ENCODE data around the gene SHISA9.

The SHISA9 gene

DNA sequence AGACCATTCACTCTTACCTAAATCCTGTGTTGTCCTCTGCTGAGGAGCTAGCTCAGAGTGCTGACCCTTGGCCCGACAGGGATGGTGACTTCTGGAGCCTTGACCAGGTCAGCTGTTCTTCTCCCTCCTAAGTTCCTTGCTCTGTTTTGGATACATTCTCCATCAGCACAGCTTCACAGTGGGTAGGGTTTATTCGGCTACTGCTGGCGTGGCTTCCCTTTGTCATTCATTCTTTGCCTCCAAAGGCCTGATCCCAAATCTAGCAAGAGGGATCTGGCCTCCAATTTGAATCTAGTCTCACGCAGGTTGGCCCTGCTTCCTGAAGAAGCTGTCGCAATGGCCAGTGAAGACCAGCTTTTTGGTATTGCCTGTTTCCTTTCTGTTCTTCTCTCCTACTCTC lies 116.6 kb downstream of the SHISA9 start:
- Histone ChIP-seq H3K36me3 (ENCODE audit: insufficient read depth, low read length) (no peaks in the 10 kb centered on the region), H2AFZ (ENCODE audit: low read length, unreplicated experiment) (no peak overlapping the region), H3K27ac (ENCODE audit: low read depth, low read length) (no peak overlapping the region), H3K4me3 (ENCODE audit: low read depth, low read length) (no peak overlapping the region), H3K4me1 (ENCODE audit: control insufficient read depth, insufficient read depth, low read length, unreplicated experiment) (no peaks in the 10 kb centered on the region), H3K79me2 (ENCODE audit: control insufficient read depth, insufficient read depth, low read length, unreplicated experiment) (no peaks in the 10 kb centered on the region), H3K27me3 (ENCODE audit: insufficient read depth, low read length) (no peaks in the 10 kb centered on the region)

DNA sequence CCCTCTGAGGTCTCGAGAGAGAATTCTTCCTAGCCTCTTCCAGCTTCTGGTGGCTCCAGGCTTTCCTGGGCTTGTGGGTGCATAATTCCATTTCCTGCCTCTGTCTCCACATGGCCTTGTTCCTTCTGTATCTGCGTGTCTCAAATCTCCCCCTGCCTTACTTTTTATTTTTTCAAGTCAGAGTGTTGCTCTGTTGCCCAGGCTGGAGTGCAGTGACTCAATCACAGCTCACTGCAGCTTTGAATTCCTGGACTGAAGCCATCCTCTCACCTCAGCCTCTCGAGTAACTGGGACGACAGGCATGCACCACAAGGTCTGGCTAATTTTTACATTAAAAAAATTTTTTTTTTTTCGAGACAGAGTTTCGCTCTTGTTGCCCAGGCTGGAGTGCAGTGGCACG lies 120.6 kb downstream of the SHISA9 start:
- H3K4me1 ChIP-seq (ENCODE audit: control insufficient read depth, insufficient read depth, low read length, unreplicated experiment), result no peaks in the 10 kb centered on the region
- H2AFZ ChIP-seq (ENCODE audit: low read length, unreplicated experiment), result no peak overlapping the region
- no peaks in the 10 kb centered on the region for H3K79me2 ChIP-seq (ENCODE audit: control insufficient read depth, insufficient read depth, low read length, unreplicated experiment)
- no peaks in the 10 kb centered on the region for H3K27me3 ChIP-seq (ENCODE audit: insufficient read depth, low read length)
- no peak overlapping the region for H3K27ac ChIP-seq (ENCODE audit: low read depth, low read length)
- H3K36me3 ChIP-seq (ENCODE audit: insufficient read depth, low read length), result no peaks in the 10 kb centered on the region
- H3K4me3 ChIP-seq (ENCODE audit: low read depth, low read length), result no peak overlapping the region

DNA sequence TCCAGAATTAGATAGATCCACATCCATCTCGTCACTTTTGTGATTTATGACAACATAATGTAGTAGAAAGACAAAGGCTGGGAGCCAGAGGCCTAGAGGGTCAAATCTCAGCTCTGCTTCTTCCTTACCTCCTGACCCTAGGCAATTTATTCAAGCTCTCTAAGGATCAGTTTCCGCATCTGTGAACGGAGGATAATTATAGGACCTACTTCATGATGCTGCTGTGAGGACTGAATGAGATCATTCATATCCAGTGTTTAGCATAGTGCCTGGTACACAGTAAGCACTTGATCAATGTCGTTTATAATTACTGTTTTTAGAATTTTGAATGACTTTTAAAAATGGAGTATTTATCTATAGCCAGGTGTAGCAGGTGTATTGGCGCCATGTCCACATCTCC lies 128.4 kb downstream of the SHISA9 start:
- H3K36me3 ChIP-seq (ENCODE audit: insufficient read depth, low read length), result no peaks in the 10 kb centered on the region
- H3K4me1 ChIP-seq (ENCODE audit: control insufficient read depth, insufficient read depth, low read length, unreplicated experiment), result no peaks in the 10 kb centered on the region
- H3K27ac ChIP-seq (ENCODE audit: low read depth, low read length), result no peak overlapping the region
- no peak overlapping the region for H2AFZ ChIP-seq (ENCODE audit: low read length, unreplicated experiment)
- no peaks in the 10 kb centered on the region for H3K27me3 ChIP-seq (ENCODE audit: insufficient read depth, low read length)
- H3K79me2 ChIP-seq (ENCODE audit: control insufficient read depth, insufficient read depth, low read length, unreplicated experiment), result no peaks in the 10 kb centered on the region
- no peak overlapping the region for H3K4me3 ChIP-seq (ENCODE audit: low read depth, low read length)

DNA sequence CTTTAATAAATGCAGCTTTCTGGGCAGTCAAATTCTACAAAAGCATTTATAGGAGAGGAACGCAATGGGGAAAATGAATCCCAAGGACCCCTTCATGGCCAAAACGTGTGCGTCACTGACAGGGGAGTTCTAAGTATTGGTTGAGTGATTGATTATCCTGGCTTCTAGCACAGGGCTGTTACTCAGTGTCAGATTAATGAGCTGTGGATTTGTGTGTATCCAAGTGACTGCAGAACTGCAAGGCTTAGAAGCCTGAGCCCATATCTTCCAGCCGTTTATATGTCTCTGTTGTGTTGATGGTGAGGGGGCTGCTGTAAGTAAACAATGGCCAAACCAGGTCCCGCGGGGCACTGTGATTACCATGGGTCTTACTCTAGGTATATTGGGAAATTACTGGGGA lies 129.4 kb downstream of the SHISA9 start:
- H2AFZ ChIP-seq (ENCODE audit: low read length, unreplicated experiment), result no peak overlapping the region
- H3K79me2 ChIP-seq (ENCODE audit: control insufficient read depth, insufficient read depth, low read length, unreplicated experiment), result no peaks in the 10 kb centered on the region
- no peak overlapping the region for H3K27ac ChIP-seq (ENCODE audit: low read depth, low read length)
- H3K27me3 ChIP-seq (ENCODE audit: insufficient read depth, low read length), result no peaks in the 10 kb centered on the region
- H3K36me3 ChIP-seq (ENCODE audit: insufficient read depth, low read length), result no peaks in the 10 kb centered on the region
- H3K4me1 ChIP-seq (ENCODE audit: control insufficient read depth, insufficient read depth, low read length, unreplicated experiment), result no peaks in the 10 kb centered on the region
- no peak overlapping the region for H3K4me3 ChIP-seq (ENCODE audit: low read depth, low read length)

DNA sequence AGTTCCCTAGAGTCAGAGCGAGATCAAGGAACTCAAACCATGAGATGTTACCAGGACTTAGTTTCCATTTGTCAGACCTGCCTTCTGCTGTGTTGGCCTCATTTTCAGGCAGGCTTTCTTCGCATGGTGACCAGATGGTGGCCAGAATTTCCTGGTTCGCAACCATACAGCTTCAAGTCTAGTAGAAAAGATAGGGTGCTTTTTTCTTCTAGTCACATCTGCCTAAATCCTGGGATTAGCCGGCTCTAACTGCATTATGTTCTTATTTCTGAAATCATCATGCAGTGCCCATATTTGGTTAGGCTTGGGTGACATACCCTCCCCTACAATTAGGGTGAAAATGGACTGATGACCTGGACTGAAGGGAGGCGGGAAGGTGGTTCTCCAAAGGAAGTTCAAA lies 131.5 kb downstream of the SHISA9 start:
- H3K27me3 ChIP-seq (ENCODE audit: insufficient read depth, low read length), result no peaks in the 10 kb centered on the region
- no peaks in the 10 kb centered on the region for H3K4me1 ChIP-seq (ENCODE audit: control insufficient read depth, insufficient read depth, low read length, unreplicated experiment)
- H3K79me2 ChIP-seq (ENCODE audit: control insufficient read depth, insufficient read depth, low read length, unreplicated experiment), result no peaks in the 10 kb centered on the region
- no peak overlapping the region for H2AFZ ChIP-seq (ENCODE audit: low read length, unreplicated experiment)
- no peak overlapping the region for H3K4me3 ChIP-seq (ENCODE audit: low read depth, low read length)
- H3K27ac ChIP-seq (ENCODE audit: low read depth, low read length), result no peak overlapping the region
- H3K36me3 ChIP-seq (ENCODE audit: insufficient read depth, low read length), result no peaks in the 10 kb centered on the region

DNA sequence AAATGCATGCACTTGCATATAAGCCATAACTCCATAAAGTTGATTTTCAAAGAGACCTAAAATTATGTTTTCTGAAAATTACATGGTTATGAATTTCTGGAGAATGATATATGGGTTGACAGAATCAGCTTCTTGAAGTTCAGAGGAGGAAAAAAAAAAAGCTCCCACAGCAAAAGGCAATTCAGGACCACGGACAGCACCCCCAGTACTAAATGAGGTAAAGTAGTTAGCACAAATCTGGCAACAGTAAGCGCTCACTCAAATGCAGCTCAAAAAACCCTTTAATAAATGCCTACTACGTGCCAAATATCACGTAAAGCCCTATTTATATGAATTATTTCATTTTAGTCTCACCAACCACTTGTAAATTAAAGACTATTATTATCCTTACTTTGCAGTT lies 135.2 kb downstream of the SHISA9 start:
- Histone ChIP-seq H3K4me3 (ENCODE audit: low read depth, low read length) (no peak overlapping the region), H3K79me2 (ENCODE audit: control insufficient read depth, insufficient read depth, low read length, unreplicated experiment) (no peaks in the 10 kb centered on the region), H3K4me1 (ENCODE audit: control insufficient read depth, insufficient read depth, low read length, unreplicated experiment) (no peaks in the 10 kb centered on the region), H3K27ac (ENCODE audit: low read depth, low read length) (no peak overlapping the region), H3K27me3 (ENCODE audit: insufficient read depth, low read length) (no peaks in the 10 kb centered on the region), H3K36me3 (ENCODE audit: insufficient read depth, low read length) (no peaks in the 10 kb centered on the region), H2AFZ (ENCODE audit: low read length, unreplicated experiment) (no peak overlapping the region)

DNA sequence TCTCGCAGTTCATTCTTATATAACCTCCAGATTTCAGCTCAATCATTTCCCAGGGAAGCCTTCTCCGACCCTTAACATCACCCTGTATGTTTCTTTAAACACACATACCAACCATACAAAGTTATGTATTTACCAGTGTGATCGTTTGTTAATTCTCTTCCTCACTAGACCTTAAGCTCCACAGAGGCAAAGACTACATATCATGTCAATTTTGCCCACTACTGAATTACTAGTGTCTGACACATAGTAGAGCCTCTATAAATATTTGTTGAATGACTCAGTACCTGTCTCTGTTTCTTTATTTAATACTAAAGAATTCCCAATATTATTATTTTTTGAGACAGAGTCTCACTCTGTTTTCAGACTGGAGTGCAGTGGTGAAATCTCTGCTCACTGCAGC lies 137.2 kb downstream of the SHISA9 start:
- Histone ChIP-seq H3K4me1 (ENCODE audit: control insufficient read depth, insufficient read depth, low read length, unreplicated experiment) (no peaks in the 10 kb centered on the region), H3K27me3 (ENCODE audit: insufficient read depth, low read length) (no peaks in the 10 kb centered on the region), H3K79me2 (ENCODE audit: control insufficient read depth, insufficient read depth, low read length, unreplicated experiment) (no peaks in the 10 kb centered on the region), H3K36me3 (ENCODE audit: insufficient read depth, low read length) (no peaks in the 10 kb centered on the region), H2AFZ (ENCODE audit: low read length, unreplicated experiment) (no peak overlapping the region), H3K27ac (ENCODE audit: low read depth, low read length) (no peak overlapping the region), H3K4me3 (ENCODE audit: low read depth, low read length) (no peak overlapping the region)

DNA sequence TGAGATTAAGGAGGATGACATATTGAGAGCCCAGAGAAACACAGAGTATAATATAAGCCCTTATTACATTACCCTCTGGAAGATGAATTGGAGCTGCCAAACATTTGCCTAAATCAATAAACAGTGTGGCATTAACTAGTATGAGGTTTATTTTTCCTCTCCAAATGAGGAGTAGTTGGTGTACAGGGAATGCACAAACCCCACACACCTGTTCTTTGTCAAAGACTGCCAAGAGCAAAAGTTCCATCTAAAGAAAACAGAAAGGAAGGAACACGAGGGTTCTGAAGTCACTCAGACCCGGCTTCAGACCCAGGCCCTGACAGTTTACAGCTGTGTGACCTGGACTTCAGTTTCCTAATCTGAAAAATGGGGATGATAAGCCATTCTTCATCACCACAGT lies 138.1 kb downstream of the SHISA9 start:
- Histone ChIP-seq H3K27me3 (ENCODE audit: insufficient read depth, low read length) (no peaks in the 10 kb centered on the region), H3K4me3 (ENCODE audit: low read depth, low read length) (no peak overlapping the region), H3K27ac (ENCODE audit: low read depth, low read length) (no peak overlapping the region), H3K36me3 (ENCODE audit: insufficient read depth, low read length) (no peaks in the 10 kb centered on the region), H3K79me2 (ENCODE audit: control insufficient read depth, insufficient read depth, low read length, unreplicated experiment) (no peaks in the 10 kb centered on the region), H2AFZ (ENCODE audit: low read length, unreplicated experiment) (no peak overlapping the region), H3K4me1 (ENCODE audit: control insufficient read depth, insufficient read depth, low read length, unreplicated experiment) (no peaks in the 10 kb centered on the region)

DNA sequence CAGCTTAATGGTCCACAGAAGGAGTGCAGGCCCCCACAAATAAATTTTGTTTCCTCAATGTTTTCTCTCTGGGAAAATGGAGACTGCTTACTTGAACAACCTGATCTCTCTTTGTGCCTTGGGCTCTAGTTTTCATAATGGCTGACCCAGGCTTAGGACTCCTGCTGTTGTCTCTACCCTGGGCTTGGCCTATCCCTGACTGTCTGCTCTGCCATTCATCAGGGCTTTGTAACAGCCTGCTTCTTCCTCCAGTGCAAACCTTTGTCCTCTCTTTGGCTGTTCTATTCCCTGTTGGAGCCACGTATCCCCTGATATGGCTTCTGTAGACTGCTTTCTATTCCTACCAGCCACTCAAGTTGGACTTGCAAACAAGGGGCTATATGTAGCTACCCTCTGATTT lies 139.8 kb downstream of the SHISA9 start:
- Histone ChIP-seq H3K4me3 (ENCODE audit: low read depth, low read length) (no peak overlapping the region), H2AFZ (ENCODE audit: low read length, unreplicated experiment) (no peak overlapping the region), H3K27me3 (ENCODE audit: insufficient read depth, low read length) (no peaks in the 10 kb centered on the region), H3K27ac (ENCODE audit: low read depth, low read length) (no peak overlapping the region), H3K79me2 (ENCODE audit: control insufficient read depth, insufficient read depth, low read length, unreplicated experiment) (no peaks in the 10 kb centered on the region), H3K4me1 (ENCODE audit: control insufficient read depth, insufficient read depth, low read length, unreplicated experiment) (no peaks in the 10 kb centered on the region), H3K36me3 (ENCODE audit: insufficient read depth, low read length) (no peaks in the 10 kb centered on the region)

DNA sequence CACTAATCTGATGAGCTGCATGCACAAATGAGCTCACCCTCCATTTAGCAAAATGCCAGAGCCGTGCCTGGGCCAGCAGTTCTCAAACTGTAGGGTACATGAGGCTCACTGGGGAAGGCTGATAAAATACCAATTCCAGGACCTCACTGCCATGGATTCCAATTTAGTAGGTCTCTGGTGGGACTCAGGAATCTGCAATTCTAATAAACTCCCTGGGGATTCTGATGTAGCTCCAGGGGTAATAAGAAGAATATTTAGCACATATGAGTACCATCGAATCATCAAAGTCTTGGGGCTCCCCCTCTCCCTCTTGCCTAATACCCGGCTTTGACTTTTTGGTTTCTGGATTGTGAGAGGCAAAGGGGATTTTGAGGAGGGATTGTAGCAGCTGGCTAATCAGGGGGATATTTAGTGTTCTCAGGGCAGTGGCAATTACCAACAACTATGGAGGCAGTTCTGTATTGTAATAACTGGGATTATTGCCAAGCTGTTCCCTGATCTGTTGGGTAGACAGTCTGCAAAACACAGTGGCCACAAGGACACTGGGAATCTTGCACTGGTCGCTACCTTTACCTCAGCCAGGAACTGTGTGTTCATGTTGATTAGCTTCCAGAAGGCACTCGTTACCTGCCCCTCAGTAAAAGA lies 140.4 kb downstream of the SHISA9 start:
- no peaks in the 10 kb centered on the region for H3K27me3 ChIP-seq (ENCODE audit: insufficient read depth, low read length)
- no peak overlapping the region for H2AFZ ChIP-seq (ENCODE audit: low read length, unreplicated experiment)
- no peaks in the 10 kb centered on the region for H3K4me1 ChIP-seq (ENCODE audit: control insufficient read depth, insufficient read depth, low read length, unreplicated experiment)
- no peaks in the 10 kb centered on the region for H3K79me2 ChIP-seq (ENCODE audit: control insufficient read depth, insufficient read depth, low read length, unreplicated experiment)
- H3K4me3 ChIP-seq (ENCODE audit: low read depth, low read length), result no peak overlapping the region
- no peaks in the 10 kb centered on the region for H3K36me3 ChIP-seq (ENCODE audit: insufficient read depth, low read length)
- H3K27ac ChIP-seq (ENCODE audit: low read depth, low read length), result no peak overlapping the region

DNA sequence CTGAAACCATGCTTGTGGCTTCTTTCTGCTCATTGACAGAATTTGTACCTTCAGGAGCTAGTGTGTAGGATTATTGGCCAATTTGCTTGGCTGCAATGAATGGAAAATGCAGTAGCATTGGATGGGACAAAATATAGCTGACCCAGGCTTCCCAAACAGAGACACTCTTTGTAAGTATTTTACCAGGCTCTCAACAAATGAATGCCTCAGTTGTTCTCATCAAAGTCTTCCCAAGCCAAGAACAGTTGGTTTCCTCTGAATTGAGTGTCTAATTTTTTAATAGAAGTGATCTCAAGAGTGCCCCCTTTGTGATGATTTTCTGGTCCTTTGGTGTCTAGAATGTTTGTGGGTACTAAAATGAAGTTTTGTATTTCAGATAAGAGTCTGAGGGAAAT lies 140.9 kb downstream of the SHISA9 start:
- Histone ChIP-seq H3K4me1 (ENCODE audit: control insufficient read depth, insufficient read depth, low read length, unreplicated experiment) (no peaks in the 10 kb centered on the region), H3K4me3 (ENCODE audit: low read depth, low read length) (no peak overlapping the region), H2AFZ (ENCODE audit: low read length, unreplicated experiment) (no peak overlapping the region), H3K79me2 (ENCODE audit: control insufficient read depth, insufficient read depth, low read length, unreplicated experiment) (no peaks in the 10 kb centered on the region), H3K27ac (ENCODE audit: low read depth, low read length) (no peak overlapping the region), H3K27me3 (ENCODE audit: insufficient read depth, low read length) (no peaks in the 10 kb centered on the region), H3K36me3 (ENCODE audit: insufficient read depth, low read length) (no peaks in the 10 kb centered on the region)

Measured in ACC112 (cell line).